Neural cell (in vitro differentiated cells): Measurements from ENCODE around the gene SPATS2L. TPM values are rescaled to one million over a fixed set of nuclear protein-coding genes. Genes with fewer than 3 reads are reported as not detected.

Source experiments
- H2AFZ ChIP-seq: fragments of 200-600, 300-800 bp; sonication (generic), shearing (Covaris generic); 2 replicates; pipeline ENCODE4 v1.6.0; 2014; ENCODE audit warnings: low read depth, mild to moderate bottlenecking, antibody characterized with exemption, low read length, moderate library complexity
- H3F3A ChIP-seq: fragments of 200-600 bp; shearing (Covaris generic); 2 replicates; pipeline ENCODE4 v1.6.1; 2016; ENCODE audit warnings: mild to moderate bottlenecking, moderate library complexity, mixed read lengths, antibody characterized with exemption, low read length; ENCODE audit not compliant: insufficient read depth, poor library complexity, severe bottlenecking
- H3K27ac ChIP-seq: fragments of 200-600, 300-800 bp; sonication (generic), shearing (Covaris generic); 2 replicates; pipeline ENCODE4 v1.5.1; 2014; ENCODE audit warnings: mild to moderate bottlenecking, low read length, moderate library complexity
- H3K27me3 ChIP-seq: fragments of 300-800, 200-600 bp; sonication (generic), shearing (Covaris generic); 2 replicates; pipeline ENCODE4 v1.6.0; 2014; ENCODE audit warnings: mild to moderate bottlenecking, low read depth, low read length, moderate library complexity; ENCODE audit not compliant: insufficient read depth
- H3K36me3 ChIP-seq: fragments of 300-800, 200-600 bp; sonication (generic), shearing (Covaris generic); 2 replicates; pipeline ENCODE4 v1.5.1; 2014; ENCODE audit warnings: mild to moderate bottlenecking, antibody characterized with exemption, low read length, moderate library complexity; ENCODE audit not compliant: insufficient read depth
- H3K4me2 ChIP-seq: fragments of 300-800, 200-600 bp; sonication (generic), shearing (Covaris generic); 2 replicates; pipeline ENCODE4 v1.6.0; 2014; ENCODE audit warnings: mild to moderate bottlenecking, low read length
- H3K4me3 ChIP-seq: fragments of 300-800, 200-600 bp; sonication (generic), shearing (Covaris generic); 2 replicates; pipeline ENCODE4 v1.5.1; 2014; ENCODE audit warnings: mild to moderate bottlenecking, low read length, moderate library complexity
- H3K79me2 ChIP-seq: fragments of 200-600 bp; shearing (Covaris generic); replicated peaks from 2 replicates; pipeline ENCODE4 v1.6.0; 2014; ENCODE audit warnings: mild to moderate bottlenecking, low read length, moderate library complexity; ENCODE audit not compliant: insufficient read depth
- H3K9ac ChIP-seq: fragments of 300-800, 200-600 bp; sonication (generic), shearing (Covaris generic); 2 replicates; pipeline ENCODE4 v1.6.1; 2016; ENCODE audit warnings: mild to moderate bottlenecking, low read length, mixed read lengths
- H3K9me2 ChIP-seq: fragments of 200-600 bp; shearing (Covaris generic); 2 replicates; pipeline ENCODE4 v1.6.1; 2016; ENCODE audit warnings: mild to moderate bottlenecking, low read length, mixed read lengths; ENCODE audit not compliant: insufficient read depth
- H3K9me3 ChIP-seq: fragments of 200-600, 300-800 bp; sonication (generic), shearing (Covaris generic); 2 replicates; pipeline ENCODE4 v1.6.1; 2016; ENCODE audit warnings: mild to moderate bottlenecking, mixed run types, low read length, moderate library complexity, mixed read lengths
- H4K20me1 ChIP-seq: fragments of 200-600 bp; shearing (Covaris generic); 2 replicates; pipeline ENCODE4 v1.6.1; 2016; ENCODE audit warnings: mild to moderate bottlenecking, mixed run types; ENCODE audit not compliant: insufficient read depth
- EP300 ChIP-seq: fragments of 450-650 bp; conservative IDR thresholded peaks from 2 replicates; pipeline ENCODE4 v1.6.1; 2014; ENCODE audit warnings: antibody characterized with exemption, mild to moderate bottlenecking, moderate library complexity; ENCODE audit not compliant: poor library complexity, severe bottlenecking
- EZH2 ChIP-seq: fragments of 200-600, 300-800 bp; shearing (Covaris generic), sonication (generic); IDR thresholded peaks from 2 replicates; pipeline ENCODE4 v1.6.1; 2014; ENCODE audit warnings: antibody characterized with exemption, low read length, borderline replicate concordance, mild to moderate bottlenecking; ENCODE audit not compliant: insufficient read depth, poor library complexity, severe bottlenecking
- MXI1 ChIP-seq: fragments of 450-650 bp; conservative IDR thresholded peaks from 2 replicates; pipeline ENCODE4 v1.6.1; 2014; ENCODE audit warnings: antibody characterized with exemption, mild to moderate bottlenecking; ENCODE audit not compliant: poor library complexity, severe bottlenecking
- POLR2AphosphoS5 ChIP-seq: IDR thresholded peaks from 2 replicates; pipeline ENCODE4 v1.6.1; 2012
- RAD21 ChIP-seq: fragments of 450-650 bp; conservative IDR thresholded peaks from 2 replicates; pipeline ENCODE4 v1.6.1; 2014; ENCODE audit warnings: antibody characterized with exemption, mild to moderate bottlenecking, moderate library complexity
- SMC3 ChIP-seq: fragments of 450-650 bp; conservative IDR thresholded peaks from 2 replicates; pipeline ENCODE4 v1.6.1; 2014; ENCODE audit warnings: antibody characterized with exemption, mild to moderate bottlenecking, moderate library complexity; ENCODE audit not compliant: poor library complexity
- TAF1 ChIP-seq: IDR thresholded peaks from 2 replicates; pipeline ENCODE4 v1.6.1; 2012; ENCODE audit warnings: low read depth
- polyA plus RNA-seq: library from polyadenylated mRNA; depleted of rRNA; stranded (reverse); fragments of >200 nt; gene quantifications from 2 replicates; pipeline ENCODE4 v1.2.3, GENCODE V29; 2014
- TF ChIP-seq, protein P1 (sequence below): fragments of 450-650 bp; IDR thresholded peaks from 2 replicates; pipeline ENCODE4 v1.5.1; 2014; ENCODE audit warnings: antibody characterized with exemption, mild to moderate bottlenecking, moderate library complexity; ENCODE audit not compliant: poor library complexity, severe bottlenecking
- TF ChIP-seq, protein P2 (sequence below): IDR thresholded peaks from 2 replicates; pipeline ENCODE4 v1.6.1; 2012; ENCODE audit warnings: borderline replicate concordance

Gene SPATS2L
- polyA plus RNA-seq, 1 donor from 2014 or later, result 8.5 TPM

DNA sequence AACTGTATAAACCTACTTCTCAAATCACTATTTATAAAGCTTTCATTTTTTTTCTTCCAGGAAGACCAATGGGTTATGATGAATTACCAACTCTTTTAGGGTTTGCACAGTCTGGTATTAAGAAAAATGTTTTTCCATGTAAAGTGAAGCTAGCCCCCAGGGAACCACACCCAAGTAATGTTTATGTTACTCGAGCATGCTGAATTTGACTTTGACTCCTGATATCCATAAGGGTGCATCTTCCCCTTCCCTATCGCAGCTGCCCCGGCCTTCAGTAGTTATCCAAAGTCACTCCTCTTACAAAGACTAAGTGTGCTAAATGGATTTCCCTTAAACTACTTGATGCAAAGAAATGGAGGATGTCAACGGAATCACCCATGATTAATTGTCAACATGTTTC is 181.7 kb downstream of the SPATS2L start:
- Histone ChIP-seq H3K9me3 (no peaks in the 10 kb centered on the region), H2AFZ (no peak overlapping the region), H3K9me2 (no peaks in the 10 kb centered on the region), H3F3A (no peaks in the 10 kb centered on the region), H3K27ac (no peak overlapping the region), H3K79me2 (no peaks in the 10 kb centered on the region), H4K20me1 (no peaks in the 10 kb centered on the region), H3K36me3 (peaks cover 7% of the 10 kb centered on the region), H3K4me2 (no peak overlapping the region), H3K4me3 (no peak overlapping the region), H3K9ac (no peak overlapping the region), H3K27me3 (no peaks in the 10 kb centered on the region)
- TF ChIP-seq, protein P1, sequence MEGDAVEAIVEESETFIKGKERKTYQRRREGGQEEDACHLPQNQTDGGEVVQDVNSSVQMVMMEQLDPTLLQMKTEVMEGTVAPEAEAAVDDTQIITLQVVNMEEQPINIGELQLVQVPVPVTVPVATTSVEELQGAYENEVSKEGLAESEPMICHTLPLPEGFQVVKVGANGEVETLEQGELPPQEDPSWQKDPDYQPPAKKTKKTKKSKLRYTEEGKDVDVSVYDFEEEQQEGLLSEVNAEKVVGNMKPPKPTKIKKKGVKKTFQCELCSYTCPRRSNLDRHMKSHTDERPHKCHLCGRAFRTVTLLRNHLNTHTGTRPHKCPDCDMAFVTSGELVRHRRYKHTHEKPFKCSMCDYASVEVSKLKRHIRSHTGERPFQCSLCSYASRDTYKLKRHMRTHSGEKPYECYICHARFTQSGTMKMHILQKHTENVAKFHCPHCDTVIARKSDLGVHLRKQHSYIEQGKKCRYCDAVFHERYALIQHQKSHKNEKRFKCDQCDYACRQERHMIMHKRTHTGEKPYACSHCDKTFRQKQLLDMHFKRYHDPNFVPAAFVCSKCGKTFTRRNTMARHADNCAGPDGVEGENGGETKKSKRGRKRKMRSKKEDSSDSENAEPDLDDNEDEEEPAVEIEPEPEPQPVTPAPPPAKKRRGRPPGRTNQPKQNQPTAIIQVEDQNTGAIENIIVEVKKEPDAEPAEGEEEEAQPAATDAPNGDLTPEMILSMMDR, result no peak
- TF ChIP-seq EP300 (no peak), POLR2AphosphoS5 (no peak), MXI1 (no peak), EZH2 (no peak), RAD21 (no peak), SMC3 (no peak), TAF1 (no peak)
- TF ChIP-seq, protein P2, sequence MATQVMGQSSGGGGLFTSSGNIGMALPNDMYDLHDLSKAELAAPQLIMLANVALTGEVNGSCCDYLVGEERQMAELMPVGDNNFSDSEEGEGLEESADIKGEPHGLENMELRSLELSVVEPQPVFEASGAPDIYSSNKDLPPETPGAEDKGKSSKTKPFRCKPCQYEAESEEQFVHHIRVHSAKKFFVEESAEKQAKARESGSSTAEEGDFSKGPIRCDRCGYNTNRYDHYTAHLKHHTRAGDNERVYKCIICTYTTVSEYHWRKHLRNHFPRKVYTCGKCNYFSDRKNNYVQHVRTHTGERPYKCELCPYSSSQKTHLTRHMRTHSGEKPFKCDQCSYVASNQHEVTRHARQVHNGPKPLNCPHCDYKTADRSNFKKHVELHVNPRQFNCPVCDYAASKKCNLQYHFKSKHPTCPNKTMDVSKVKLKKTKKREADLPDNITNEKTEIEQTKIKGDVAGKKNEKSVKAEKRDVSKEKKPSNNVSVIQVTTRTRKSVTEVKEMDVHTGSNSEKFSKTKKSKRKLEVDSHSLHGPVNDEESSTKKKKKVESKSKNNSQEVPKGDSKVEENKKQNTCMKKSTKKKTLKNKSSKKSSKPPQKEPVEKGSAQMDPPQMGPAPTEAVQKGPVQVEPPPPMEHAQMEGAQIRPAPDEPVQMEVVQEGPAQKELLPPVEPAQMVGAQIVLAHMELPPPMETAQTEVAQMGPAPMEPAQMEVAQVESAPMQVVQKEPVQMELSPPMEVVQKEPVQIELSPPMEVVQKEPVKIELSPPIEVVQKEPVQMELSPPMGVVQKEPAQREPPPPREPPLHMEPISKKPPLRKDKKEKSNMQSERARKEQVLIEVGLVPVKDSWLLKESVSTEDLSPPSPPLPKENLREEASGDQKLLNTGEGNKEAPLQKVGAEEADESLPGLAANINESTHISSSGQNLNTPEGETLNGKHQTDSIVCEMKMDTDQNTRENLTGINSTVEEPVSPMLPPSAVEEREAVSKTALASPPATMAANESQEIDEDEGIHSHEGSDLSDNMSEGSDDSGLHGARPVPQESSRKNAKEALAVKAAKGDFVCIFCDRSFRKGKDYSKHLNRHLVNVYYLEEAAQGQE, result no peak

DNA sequence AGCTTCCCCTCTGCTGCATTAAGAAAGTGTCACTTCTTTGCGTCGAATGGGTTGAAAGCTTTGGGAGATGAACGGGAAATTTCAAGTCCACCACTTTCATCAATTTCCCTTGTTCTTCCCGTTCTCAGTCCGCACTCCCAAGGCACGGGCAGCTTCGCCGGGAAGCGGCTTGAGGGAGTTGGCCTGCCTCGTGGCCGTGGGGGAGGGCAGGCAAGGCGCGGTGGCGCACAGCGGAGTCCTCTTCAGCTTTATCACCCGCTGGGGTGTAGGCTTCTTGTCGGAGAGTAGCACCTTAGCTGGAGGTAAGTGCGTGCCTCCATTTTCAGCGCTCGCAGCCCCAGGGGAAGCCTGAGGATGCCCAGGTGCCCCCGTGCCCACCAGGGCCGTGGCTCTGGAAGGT is 183.5 kb downstream of the SPATS2L start:
- Histone ChIP-seq H3K27ac (no peak overlapping the region), H4K20me1 (no peaks in the 10 kb centered on the region), H3K36me3 (peaks cover 9% of the 10 kb centered on the region), H3K9me3 (no peaks in the 10 kb centered on the region), H3K79me2 (no peaks in the 10 kb centered on the region), H3K27me3 (no peaks in the 10 kb centered on the region), H3K4me3 (no peak overlapping the region), H3K4me2 (no peak overlapping the region), H3K9me2 (no peaks in the 10 kb centered on the region), H3K9ac (no peak overlapping the region), H2AFZ (no peak overlapping the region), H3F3A (no peaks in the 10 kb centered on the region)
- TF ChIP-seq, protein P2, result no peak
